HL-60/S4 (cell line): Measurements from ENCODE around the gene PGAP3.

Source experiments
- in situ Hi-C: fragments of 300-500 bp; cut with MboI; formaldehyde crosslinking; loops from 2 replicates; pipeline ENCODE4 v1.14.3; 2022; ENCODE audit warnings: low sequenced_read_pairs

PGAP3 gene

DNA sequence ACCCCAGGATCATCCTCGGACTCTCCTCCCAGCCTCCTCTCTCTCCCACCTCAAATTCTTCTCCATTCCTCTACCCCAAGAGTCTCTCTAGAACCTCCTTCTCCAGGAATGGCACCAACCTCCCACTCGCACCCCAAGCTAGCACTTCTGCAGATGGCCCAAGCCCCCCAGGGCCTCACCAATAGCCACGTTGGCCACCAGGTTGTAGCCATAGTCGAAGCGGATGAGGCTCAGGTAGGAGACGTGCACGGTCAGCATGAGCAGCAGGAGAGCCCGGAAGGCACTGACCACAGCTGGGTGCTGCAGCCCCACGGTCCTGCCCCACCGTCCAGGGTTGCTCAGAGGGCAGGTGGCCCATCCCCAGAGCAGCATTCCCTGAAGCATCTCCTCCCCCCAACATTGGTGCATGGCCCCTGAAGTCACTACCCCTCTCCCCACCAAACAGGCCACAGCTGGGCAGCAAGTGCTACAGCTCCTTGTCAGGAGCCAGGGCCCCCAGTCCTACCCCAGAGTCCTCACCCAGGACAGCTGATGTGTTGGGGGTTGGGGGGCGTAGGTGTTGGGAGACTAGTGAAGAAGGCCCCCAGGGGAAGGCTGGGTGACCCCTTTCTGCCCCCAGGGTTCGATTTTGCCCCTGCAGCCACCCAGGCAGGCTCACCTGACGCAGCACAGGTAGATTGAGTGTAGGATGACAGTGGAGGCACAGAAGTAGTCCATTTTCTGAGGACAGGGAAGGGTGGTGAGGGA lies 14.3 kb downstream of the PGAP3 start:
- in situ Hi-C loops = no loop called here

DNA sequence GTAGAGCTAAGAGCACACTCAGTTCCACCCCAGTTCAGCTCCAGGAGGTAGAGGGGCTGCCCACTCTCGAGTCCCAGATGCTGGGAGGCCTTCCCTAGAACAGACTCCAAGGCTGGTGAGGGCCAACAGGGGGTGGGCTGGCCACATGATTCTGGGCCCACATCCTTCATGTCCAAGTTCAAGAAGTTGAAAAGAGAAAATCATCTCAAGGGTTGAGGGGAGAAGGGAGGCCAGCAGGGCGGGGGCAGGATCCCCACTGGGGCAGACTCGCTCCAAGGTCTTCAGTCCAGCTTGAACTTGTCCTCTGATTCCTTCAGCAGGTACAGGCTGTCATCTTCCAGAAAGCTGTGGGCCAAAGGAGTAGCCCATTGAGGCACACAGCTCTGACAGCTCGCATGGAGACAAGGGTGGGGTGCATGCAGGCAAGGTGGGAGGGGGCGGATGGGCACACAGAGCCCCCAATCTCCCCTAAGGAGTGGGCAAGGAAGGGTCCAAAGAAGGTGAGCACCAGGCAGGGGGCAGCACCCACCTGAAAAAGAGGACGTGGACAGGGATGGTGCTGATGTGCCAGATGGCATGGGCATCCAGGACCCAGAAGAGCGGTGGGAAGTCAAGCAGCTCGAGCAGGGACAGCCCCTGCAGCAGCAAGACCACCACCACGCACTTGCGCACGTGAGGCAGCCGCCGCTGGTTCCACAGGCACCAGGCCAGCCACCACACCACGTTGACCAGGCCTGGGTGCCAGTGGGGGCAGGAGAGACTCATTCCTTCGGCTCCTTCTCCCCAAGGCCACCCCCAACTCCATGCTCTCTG lies 15.1 kb downstream of the PGAP3 start:
- in situ Hi-C loops = no loop called here

DNA sequence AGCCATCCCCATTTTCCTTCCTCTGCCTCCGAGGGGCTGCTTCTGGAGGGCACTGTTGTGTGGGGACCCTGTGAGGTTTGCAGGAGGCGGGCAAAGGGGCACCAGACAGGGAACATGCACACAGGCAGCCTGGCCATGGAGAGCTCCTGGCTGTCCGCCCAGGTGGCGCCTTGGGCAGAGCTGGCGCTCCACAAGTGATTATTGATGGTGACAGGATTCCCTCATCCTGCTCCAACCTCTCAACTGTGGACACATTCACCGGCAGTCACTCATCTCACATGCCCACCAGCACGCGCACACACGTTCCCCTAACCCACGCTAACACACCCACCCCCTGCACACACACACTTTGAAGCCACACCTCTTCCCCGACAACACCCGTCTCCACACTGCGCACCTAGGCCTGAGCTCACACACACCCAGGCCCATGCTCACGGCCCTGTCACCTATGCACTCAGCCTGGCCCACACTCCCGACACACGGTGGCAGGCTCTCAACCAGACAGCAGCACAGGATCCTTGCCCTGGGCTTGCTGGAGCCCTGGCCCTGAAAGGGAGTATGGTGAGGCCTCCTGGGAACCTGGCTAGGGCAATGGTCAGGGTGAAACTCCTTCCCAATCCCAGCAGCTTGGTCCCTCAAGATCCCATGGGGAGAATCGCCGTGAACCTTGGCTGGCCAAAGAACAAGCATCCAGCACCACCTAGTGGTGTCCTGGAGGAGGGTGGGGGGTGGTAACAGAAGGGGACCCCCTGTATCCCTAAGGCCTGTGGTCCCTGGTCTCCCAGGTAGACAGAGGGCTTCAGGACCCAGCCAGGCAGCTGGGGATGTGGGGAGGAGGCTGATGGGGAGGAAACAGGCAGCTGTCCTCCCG lies 16.0 kb downstream of the PGAP3 start:
- in situ Hi-C loops = no loop called here

DNA sequence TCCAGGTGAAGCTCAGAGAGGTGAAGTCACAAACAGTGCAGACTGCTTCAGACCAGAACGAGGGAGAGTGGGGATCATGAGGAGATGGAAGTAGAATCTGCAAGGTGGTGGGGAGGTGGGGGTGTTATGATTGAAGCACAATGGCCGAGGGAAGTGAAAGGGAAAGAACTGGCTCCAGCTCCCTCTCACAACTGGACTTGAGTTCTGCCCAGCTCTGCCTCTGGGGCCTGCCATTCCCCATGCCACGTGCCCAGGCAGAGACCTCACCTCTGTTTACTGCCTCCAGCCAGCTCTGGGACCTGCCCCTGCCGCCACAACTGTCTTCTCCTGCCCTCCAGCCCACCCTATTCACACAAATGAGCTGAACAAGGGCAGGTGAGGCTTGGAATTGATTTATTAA lies 17.1 kb downstream of the PGAP3 start:
- in situ Hi-C loops = no loop called here

DNA sequence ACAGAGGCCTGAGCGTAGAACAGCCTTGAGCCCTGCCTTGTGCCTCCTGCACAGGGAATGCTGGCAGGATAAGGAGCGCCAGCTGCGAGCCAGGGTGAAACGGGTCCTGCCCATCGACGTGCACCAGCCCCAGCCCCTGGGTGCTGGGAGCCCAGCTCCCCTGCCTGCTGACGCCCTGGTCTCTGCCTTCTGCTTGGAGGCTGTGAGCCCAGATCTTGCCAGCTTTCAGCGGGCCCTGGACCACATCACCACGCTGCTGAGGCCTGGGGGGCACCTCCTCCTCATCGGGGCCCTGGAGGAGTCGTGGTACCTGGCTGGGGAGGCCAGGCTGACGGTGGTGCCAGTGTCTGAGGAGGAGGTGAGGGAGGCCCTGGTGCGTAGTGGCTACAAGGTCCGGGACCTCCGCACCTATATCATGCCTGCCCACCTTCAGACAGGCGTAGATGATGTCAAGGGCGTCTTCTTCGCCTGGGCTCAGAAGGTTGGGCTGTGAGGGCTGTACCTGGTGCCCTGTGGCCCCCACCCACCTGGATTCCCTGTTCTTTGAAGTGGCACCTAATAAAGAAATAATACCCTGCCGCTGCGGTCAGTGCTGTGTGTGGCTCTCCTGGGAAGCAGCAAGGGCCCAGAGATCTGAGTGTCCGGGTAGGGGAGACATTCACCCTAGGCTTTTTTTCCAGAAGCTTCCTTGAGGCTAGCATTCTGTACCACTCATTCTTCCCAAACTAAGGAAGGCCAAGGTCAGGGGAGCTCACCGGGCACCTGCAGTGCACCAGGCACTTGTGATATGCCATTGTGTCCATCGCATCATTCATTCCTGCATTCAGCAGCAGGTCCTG lies 17.7 kb downstream of the PGAP3 start:
- in situ Hi-C loops = no loop called here

DNA sequence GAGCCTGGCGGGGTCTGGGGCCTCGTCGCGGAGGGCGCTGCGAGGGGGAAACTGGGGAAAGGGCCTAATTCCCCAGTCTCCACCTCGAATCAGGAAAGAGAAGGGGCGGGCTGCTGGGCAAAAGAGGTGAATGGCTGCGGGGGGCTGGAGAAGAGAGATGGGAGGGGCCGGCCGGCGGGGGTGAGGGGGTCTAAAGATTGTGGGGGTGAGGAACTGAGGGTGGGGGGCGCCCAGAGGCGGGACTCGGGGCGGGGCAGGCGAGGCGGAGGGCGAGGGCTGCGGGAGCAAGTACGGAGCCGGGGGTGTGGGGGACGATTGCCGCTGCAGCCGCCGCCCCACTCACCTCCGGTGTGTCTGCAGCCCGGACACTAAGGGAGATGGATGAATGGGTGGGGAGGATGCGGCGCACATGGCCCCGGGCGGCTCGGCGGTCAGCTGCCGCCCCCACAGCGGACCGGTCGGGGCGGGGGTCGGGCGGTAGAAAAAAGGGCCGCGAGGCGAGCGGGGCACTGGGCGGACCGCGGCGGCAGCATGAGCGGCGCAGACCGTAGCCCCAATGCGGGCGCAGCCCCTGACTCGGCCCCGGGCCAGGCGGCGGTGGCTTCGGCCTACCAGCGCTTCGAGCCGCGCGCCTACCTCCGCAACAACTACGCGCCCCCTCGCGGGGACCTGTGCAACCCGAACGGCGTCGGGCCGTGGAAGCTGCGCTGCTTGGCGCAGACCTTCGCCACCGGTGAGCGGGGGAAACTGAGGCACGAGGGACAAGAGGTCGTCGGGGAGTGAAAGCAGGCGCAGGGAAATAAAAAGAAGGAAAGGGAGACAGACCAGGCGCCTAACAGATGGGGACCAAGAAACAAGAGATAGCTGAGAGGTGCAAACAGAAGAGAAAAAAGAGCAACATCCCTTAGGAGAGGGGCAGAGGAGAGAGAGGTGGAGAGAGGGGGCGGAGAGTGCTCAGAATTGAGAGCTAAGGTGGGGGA lies 19.6 kb downstream of the PGAP3 start, which contains the start of gene PNMT:
Gene PNMT (plus strand): TSS at position 509 of the 980 bp plus-strand sequence. CDS start 23 bp downstream, at position 532.
- in situ Hi-C loops = no loop called here

DNA sequence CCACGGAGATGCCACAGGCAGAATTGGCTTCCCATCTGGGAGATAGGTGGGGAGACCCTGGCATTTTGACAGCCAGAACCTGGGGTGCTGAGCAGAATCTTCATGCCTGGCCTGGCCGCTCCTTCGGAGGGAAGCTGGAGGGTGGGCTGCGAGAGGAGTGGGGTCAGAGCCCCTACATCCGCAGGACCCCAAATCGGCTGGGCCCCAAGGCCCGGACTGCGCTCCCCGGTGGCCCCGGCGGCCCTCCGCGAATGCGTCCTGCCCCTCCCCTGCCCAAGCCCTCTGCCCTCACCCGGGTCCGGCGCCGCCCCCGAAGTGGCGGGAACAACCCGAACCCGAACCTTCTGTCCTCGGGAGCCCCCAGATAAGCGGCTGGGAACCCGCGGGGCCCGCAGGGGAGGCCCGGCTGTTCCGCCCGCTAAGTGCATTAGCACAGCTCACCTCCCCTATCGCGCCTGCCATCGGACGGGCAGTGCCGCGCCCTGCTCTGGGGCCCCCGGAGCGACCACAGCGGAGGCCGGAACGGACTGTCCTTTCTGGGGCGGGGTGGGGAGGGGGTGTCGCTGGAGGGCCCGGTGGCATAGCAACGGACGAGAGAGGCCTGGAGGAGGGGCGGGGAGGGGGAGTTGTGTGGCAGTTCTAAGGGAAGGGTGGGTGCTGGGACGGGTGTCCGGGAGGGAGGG lies 20.5 kb downstream of the PGAP3 start:
- in situ Hi-C loops = no loop called here

DNA sequence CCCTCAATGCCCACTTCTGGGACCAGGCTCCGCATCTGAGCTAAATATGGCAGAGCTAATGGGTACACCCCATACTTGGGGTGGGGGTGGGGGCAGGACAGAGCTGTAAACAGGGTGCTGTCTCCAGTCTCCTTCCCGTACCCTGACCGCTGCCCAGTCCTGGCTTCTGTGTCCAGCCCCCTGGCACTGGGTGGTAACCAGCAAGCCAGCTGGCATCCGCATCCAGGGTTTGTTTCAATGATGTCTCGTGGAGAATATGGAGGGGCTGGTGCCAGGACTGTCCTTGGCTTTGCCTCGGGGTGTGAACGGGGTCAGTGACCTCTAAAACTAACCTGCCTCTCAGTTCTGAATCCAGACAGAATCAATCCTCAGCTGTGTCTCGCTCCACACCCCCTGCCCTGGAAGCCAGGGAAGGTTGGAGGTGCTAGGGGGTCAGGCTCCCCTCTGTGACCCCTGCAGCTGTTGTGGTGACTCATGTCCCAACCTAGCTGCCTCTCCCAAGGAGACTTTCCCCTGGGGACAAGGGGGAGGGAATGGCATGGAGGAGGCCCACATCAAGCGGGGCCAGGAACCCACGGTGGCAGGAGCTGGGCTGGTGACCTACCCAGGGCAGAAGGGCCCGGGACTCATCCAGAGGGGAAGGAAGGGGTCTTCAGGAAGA lies 21.1 kb downstream of the PGAP3 start:
- in situ Hi-C loops = no loop called here

DNA sequence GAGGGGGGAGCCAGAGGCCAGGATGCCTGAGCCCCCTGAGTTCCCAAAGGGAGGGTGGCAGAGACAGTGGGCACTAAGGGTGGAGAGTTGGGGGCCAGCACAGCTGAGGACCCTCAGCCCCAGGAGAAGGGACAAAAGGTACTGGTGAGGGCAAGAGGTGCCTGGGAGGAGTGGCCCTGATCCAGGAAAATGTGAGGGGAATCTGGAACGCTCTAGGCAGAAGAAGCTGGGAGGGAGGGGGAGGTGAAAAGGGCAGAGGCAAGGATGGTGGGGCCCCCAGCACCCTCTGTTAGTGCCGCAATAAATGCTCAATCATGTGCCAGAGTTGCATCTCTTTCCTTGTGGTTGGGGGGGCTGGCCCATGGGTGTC lies 21.6 kb downstream of the PGAP3 start:
- in situ Hi-C loops = no loop called here

DNA sequence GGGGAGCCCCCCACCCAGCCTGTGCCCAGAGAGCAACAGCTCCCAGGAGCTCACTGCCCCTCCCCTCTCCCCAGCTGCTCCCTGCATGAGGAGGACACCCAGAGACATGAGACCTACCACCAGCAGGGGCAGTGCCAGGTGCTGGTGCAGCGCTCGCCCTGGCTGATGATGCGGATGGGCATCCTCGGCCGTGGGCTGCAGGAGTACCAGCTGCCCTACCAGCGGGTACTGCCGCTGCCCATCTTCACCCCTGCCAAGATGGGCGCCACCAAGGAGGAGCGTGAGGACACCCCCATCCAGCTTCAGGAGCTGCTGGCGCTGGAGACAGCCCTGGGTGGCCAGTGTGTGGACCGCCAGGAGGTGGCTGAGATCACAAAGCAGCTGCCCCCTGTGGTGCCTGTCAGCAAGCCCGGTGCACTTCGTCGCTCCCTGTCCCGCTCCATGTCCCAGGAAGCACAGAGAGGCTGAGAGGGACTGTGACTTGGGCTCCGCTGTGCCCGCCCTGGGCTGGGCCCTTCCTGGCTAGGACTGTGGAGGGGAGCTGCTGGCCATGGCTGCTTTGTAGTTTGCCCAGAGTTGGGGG lies 22.1 kb downstream of the PGAP3 start:
- in situ Hi-C loops = no loop called here

DNA sequence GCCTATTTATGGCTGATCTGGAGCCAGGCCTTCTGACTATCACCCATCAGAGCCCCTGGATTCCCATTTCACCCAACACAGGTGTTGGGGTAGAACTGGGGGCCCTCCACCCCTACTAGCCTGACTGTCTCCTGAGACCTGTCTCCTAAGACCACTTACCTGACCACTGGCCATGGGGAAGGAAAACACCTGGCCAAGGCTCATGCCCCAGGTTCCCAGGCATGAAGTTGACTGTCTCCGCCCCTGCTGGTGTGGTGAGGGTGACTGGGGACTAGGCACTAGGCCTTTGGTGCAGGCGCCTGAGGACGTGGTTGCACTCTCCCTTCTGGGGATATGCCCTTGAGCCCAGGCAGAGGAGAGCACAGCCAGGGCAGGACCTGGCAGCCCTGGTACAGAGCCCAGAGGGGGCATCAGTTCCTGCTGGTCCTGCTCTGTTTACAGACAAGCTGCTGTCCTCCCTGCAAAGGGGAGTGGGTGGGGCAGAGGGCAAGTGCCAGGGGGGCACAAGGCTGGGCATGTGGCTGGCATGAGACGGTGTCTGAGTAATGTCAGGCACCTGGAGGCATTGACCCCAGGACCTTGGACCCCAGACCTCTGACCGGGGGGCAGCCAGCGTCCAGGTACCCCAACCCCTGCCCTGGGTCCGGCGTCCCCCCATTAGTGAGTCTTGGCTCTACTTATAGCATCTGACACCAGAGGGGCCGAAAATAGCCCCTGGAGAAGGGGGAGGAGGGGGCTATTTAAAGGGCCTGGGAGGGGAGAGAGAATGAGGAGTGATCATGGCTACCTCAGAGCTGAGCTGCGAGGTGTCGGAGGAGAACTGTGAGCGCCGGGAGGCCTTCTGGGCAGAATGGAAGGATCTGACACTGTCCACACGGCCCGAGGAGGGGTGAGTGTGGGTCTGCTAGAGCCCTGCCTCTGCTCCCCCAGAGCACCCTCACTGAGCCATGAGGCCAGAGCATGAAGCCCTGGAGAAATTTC lies 23.0 kb downstream of the PGAP3 start, which contains the start of gene TCAP:
Gene TCAP (plus strand): TSS at position 769 of the 981 bp plus-strand sequence. CDS start 11 bp downstream, at position 780.
- in situ Hi-C loops = no loop called here

DNA sequence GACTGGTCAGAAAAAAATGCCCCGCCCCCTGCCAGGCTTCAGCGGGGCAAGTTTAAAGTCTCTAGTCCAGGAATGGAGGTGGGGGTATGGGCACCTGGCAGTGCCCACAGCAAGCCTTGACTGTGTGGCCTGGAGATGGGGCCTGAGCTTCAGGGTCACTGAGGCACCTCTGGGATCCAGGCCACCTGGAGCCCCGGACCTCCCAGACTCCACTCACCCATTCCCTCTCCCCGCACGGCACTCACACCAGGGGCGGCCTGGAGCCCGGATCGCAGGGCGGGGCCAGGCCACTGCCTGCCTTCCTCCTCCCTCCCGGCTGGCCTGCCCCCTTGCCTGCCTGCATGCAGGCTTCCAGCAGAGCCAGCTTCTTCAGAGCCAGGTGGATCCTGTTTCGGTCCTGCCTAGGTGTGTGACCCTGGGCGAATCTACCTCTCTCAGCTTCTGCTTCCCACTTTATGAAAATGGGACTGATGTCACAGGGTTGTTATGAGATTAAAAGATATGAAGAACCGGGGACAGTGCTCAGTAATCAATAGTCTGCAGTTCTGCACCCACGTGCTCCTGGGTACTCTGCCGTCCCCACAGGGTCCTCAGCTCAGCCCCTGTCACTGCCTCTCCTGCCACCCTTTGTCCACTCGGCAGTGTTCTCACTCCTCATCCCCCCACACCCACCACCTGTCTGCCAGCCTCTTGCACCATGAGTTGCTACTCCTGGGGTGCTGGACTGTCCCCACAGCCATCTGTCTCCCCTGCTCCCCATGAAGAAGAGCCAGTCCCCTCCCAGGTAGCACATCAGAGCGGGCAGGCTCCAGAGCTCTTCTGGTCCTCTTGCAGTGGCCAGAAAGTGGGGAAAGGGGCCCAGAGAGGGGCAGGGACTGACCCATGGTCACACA lies 23.9 kb downstream of the PGAP3 start:
- in situ Hi-C loops = no loop called here

DNA sequence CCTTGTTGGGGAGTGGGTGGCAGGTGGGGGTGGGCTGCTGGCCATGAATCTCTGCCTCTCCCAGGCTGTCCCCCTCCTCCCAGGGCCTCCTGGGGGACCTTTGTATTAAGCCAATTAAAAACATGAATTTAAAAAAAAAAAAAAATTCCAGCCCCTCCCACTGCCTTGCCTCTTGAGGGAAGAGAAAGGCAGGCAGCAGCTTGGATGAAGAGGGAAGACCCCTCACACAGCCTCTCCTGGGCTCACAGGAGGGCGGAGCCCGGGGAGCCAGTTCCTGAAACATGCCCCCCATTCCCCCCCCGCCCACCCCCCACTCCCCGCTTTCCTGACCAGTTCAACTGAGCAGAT lies 24.5 kb downstream of the PGAP3 start:
- in situ Hi-C loops = no loop called here

DNA sequence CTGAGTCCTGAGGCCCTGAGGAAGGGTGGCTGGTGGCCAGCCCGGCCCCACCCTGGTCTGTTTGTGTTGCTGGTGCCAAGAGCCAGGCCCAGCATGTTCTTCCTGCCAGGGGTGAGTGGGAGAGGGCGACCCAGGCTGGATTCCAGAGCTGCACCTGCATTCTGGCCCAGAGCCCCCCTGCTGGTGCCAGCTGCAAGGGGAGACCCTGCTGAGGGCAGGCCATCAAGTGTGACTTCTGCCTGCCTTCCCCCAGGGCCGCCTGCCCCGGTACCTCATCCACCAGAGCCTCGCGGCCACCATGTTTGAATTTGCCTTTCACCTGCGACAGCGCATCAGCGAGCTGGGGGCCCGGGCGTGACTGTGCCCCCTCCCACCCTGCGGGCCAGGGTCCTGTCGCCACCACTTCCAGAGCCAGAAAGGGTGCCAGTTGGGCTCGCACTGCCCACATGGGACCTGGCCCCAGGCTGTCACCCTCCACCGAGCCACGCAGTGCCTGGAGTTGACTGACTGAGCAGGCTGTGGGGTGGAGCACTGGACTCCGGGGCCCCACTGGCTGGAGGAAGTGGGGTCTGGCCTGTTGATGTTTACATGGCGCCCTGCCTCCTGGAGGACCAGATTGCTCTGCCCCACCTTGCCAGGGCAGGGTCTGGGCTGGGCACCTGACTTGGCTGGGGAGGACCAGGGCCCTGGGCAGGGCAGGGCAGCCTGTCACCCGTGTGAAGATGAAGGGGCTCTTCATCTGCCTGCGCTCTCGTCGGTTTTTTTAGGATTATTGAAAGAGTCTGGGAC lies 25.1 kb downstream of the PGAP3 start:
- in situ Hi-C loops = no loop called here
